LoVo (cell line): ENCODE measurements around the gene RASGRP3.
"Not testable (repeated sequence)": the region's sequence is repeated elsewhere in the genome, so short reads cannot be mapped to it uniquely, and the experiment has no call there.

Experiments
- DNase-seq: peaks from one replicate; pipeline ENCODE4 v3.0.0-alpha.2; 2016; ENCODE audit warnings: low spot score

Gene RASGRP3

GRCh38 chr2:33457556-33458247 lies 18.7 kb upstream of the RASGRP3 start:
- no peak for DNase-seq

DNA sequence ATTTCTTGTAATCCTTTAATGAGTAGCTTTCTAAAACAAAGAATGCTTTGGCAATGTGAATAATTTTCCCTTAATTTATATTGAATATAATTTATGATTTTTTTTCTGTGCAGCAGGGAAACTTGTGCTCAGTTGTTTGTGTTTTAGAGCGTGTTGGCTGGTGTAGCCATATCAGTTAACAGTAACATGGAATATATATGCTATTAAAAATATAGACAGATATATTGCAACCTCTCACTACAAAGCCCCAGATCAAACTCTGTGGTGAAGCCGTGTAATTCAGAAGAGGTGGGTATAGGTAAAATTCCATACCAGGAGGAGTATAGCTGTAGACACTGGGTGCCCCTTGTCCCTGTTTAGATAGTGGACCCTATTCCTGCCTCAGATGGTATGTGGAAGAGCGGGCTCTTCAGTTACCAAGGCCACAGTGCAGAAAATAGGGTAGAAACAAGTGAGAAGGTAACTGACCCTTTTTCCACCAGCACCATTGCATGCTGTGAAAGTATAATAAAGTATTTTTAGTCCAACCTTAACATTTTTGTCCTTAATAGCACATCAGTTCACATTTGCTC lies 18.1 kb upstream of the RASGRP3 start:
- DNase-seq, result no peak

DNA sequence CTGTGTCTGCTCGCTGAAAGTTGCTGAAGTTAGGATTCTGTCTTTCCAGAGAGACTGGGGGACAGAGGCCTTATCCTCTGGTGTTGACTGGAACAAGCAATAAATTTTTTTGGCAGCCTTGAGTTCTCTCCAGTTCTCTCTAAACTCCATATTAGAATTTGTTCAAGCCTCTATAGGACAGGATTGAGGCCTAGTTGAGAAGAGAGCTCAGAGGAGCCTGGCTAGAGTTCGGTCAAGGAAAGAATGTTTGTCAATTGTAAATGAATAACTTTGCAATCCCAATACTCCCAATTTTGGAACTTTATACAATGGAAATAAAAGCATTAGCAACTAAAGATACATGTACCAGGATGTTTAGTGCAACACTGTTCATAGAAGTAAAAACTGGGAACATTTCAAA lies 16.7 kb upstream of the RASGRP3 start:
- DNase-seq, result no peak

DNA sequence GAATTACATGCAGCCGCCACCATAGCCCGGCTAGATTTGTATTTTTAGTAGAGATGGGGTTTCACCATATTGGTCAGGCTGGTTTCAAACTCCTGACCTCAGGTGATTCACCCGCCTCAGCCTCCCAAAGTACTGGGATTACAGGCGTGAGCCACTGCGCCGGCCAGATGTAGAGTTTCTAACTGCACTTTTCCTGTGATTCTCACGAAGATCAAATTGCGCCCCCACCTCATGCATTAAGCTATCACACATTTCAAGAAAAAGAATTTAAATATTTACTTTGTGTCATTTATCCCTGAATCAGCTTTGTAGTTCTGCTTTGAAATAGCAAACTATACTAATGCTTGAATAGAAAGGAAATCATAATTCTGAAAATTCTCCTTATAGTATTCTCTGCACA lies 13.9 kb upstream of the RASGRP3 start:
- not testable (repeated sequence) for DNase-seq

DNA sequence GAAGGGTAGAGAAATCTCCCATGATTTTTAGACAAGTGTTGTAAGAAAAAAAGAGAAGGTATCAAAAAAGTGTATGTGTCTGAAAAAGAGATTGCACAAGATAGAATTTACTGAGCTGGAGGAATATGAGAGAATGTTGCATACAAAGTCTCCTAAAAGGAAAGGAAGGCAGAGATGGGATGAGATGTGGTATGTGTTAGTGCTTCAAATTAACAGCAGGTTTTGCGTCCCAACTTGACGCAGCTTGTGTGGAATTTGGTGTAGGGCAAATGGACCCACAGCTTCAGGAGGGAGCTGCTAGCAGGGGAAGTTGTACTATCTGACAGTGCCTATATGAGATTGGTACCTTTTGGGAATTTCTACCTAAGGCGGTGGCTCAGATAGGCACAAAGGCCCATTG lies 9.0 kb upstream of the RASGRP3 start:
- no peak for DNase-seq

- DNase-seq, result no peak
These were observed 7.2 kb upstream of the RASGRP3 start for GRCh38 chr2:33469238-33469637.

DNA sequence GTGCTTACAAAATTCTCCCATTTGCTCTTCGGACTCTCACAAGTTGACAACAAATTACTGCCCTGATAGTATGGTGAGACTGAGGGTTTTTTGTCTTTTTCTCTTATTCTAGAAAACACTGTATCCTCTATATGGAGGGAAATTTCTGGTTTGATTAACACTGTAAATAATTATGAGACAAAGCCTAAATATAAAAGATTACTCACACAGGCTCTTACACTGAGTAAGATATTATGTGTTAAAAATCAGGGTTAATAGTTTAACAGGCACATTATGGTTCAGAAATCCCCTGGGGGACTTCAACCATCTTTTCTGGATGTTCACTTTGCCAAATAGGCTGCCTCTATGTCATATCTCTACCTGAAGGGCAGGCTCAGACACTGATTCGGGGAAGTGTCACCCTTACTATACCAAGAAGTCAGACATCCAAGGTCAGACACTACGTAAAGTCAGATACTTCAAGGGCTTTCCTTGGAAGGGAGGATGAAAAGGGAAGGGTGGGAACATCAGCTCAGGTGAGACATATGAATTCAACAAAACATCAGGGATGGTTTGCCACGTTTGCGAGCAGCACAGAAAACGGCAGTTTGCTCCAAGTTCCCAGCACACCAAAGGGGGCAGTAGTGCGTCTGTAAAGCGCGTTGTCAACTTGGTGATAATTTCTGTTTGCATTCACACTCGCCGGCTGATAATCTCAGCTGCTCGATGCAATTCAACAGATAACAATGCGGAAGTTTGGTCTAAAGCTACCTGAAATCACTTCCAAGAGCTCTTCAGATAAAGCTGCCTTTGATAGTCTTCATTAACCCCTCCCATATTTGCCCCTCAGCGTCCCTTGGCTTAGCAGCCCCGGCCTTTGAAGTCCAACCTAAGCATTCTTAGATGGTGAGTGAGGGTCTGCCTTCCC lies 972 bp upstream of the RASGRP3 start:
- peak; percentile 91 for DNase-seq

DNA sequence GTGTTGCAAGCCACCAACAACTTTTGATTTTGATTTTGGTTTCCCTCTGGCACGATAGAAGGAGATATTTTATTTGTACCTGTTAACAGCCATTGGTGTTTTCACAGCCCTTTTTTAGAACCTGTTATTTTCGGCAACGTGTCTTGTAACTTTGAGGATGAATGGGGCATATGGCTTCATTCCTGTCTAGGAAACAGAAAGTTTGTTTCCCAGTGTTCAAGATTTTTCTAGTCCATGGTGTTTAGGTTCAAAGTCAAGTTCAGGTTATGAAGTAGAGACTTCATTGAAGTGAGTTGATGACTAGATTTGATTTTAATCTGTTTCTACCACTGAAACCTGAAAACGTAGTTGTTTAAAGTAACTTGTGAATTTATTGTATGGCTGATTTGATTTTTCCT lies 343 bp downstream of the RASGRP3 start:
- DNase-seq, result no peak

DNA sequence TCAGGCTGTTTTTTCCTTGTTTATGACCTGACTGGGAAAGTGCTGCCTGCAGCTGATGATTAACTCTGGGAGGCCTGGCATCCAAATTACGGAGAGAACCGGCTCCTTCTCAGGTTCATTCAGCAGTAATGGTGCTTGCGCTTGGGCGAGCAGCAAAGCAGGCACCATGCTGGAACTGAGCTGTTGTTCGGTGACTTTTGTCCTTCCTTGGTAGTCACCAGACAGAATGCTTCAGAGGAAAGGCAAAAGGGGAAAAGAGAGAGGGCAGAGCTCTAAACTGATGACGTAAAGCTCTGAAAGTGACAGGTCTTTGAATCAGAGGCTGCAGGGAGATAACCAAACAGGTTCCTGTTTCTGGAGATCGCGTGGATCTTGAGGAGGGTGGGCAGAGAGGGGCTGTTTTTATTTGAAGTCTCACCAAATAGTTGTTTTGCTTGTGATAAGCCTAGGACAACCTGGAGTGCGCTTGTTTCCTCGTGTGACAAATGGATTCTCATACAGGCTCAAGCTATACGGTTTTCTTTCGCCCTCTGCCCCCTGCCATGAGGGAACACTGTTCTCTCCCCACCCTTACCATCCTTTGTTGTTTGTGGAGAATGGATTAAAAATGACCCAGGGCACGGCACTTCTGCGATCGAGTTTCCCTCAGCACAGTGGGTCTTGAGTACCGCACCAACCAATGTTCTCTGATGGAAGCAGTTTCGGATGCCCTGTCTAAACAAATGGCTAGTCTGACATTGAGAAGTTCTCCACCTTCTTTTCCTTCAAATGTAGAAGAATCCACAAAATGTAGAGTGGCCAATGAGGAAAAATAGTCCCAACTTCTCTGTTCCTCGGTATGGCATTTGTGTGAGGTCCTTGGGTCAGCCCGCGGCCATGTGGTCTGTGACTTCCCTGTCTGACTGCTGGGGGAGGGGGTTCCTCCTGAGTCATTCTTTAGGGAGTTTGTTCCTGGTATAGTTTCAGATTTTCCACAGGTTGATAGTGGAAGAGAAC lies 1.3 kb downstream of the RASGRP3 start:
- no peak for DNase-seq

DNA sequence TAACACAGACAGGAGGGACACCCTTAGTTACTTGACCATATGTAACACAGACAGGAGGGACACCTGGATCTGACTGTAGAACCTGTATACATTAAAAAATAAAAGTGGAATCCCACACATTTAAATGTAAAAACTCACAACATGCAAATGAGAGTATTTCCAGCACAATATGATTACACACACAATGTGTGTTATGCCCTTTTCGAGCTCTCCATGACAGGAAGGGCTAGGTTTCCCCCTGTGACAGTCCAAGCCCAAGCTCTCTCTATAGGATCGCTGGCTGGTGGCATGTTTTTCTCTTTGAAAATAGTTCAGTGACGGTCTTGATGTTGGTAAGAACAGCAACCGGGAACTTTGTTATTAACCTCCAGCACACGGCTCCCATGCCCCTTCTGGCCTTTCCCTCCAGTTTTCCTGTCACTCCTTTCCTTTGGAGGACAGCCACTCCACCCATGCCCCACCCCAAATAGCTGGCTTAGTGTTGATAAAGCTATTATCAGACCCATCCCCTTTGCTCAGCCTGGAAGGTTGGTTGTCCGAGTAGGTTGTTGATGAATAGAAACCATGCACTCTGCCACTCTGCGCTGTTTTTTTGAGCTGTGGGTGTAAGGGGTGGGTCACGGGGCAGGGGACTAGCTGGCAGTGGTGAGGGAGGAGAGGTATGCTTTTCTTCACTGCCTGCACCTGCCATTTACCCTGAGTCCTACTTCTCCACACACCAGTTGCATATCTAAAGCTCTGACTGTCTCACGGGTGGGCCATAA lies 2.7 kb downstream of the RASGRP3 start:
- no peak for DNase-seq

DNA sequence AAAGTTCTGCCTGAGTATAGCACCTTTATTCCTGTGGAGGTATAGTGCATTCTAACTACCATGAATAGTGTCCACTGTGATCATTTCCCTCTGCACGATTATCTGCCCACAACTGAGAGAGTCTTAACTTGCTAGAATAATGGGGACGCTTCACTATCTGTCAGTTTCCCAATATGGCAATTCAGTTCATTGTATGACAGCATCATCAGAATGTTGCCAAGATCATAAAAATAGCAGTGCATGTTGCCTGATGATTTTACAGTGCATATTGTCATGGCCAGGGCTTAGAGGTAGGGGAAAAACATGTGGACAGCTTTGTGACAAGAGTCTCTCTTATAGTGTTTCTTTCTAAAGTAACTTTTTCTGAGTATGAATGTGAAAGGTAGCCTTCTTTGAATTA lies 6.1 kb downstream of the RASGRP3 start:
- no peak for DNase-seq

DNA sequence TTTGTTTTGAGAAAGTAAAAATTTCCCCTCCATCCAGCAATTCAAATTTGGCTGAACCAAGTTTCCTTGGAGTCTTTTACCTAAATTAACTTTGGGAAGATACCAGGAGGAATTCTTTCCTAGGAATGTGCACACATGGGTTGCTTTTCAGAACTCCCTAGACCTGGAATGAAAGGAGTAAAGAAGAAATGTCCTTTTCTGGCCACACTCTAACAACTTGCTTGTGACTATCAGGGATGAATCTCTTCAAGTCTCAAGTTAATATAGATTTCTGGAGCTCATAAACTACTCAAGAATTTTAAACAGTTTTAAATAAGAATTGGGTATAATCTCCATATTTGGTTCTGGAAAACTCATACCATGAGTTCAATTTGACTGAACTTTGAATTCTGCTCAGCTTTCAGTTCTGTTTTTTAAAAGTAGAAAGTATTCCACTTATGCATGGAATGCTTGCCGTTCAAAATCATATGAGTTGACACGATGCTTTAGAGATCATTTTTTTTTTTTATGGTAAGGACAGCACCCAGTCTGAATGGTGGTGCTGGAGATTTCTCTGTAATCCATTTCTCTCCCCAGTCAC lies 7.7 kb downstream of the RASGRP3 start:
- DNase-seq, result no peak

- no peak for DNase-seq
These were observed 8.6 kb downstream of the RASGRP3 start for GRCh38 chr2:33485051-33485450.

DNA sequence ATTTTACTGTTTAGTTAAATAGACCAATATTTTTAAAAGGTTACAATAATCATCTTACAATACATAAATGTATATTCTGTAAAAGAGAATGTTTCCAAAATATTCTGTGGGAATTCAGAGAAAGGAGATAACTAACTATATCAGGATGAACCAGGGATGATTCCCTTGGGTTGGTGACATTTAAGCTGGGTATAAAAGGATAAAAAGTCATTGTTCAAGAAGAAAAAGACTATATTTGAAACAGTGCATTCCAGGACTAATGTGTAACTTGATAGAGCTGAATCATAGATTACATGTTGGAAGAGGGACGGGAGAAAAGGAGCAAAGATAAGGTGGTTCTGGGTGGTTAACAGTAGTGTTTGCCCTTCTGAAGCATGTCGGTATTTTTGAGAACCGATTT lies 10.1 kb downstream of the RASGRP3 start:
- no peak for DNase-seq

GRCh38 chr2:33488178-33488690 lies 11.8 kb downstream of the RASGRP3 start:
- no peak for DNase-seq

DNA sequence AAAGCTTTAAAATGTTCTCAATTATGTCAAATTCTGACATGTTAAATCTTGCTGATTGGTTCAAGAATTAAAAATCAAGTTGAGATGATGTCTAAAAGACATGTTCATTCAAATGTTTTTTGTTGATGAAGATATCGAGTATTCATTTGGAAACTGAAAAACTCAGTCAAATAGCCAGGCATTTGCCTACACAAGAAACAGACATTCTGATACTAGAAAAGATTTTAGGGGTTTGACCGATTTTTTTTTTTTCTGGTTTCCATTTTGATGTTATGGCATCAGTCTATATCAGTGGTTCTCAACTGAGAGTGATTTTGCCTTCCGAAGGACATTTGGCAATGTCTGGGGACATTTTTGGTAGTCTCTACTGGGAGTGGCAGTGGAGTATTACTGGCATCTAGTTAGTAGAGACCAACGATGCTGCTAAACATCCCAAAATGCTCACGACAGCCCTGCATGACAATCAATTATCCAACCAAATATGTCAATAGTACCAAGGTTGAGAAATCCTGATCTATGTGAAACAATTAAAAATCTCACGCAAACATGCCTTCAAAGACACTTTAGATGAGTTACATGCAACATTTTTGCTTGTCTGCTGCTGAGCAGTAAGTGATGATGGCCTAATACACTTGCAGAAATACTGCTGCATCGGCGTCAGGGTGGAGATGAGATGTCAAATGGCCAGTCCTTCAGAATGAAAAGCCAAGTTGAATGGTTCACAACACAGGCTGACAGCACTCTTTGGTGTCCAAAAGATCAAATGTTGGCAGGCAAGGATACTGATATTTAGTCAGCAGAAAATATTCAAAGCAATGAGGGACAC lies 12.5 kb downstream of the RASGRP3 start:
- DNase-seq, result no peak

GRCh38 chr2:33489835-33490431 lies 13.5 kb downstream of the RASGRP3 start:
- no peak for DNase-seq

- DNase-seq, result no peak
These were observed 15.1 kb downstream of the RASGRP3 start for GRCh38 chr2:33491441-33492084.
